Activated T-helper 2 cell treated with anti-CD3 and anti-CD28 coated beads, Interferon-gamma antibody, Interleukin-2, Interleukin-4, amounts not matched to agents 10 μg/mL and 5 μg/mL and 100 μg/mL, durations not matched to agents 14 hours and 24 hours and 36 hours (primary cell): ENCODE data around the gene RFESD. TPM values are rescaled to one million over a fixed set of nuclear protein-coding genes. Genes with fewer than 3 reads are reported as not detected.

Experiments
- DNase-seq: peaks from one replicate; pipeline ENCODE4 v3.0.0; 2021; ENCODE audit warnings: low spot score
- H3K27ac Mint-ChIP-seq: one replicate; pipeline ENCODE4 v1.8.0; 2021; ENCODE audit warnings: mixed read lengths
- H3K27me3 Mint-ChIP-seq: one replicate; pipeline ENCODE4 v1.8.0; 2021; ENCODE audit warnings: low read depth, mixed read lengths
- H3K36me3 Mint-ChIP-seq: one replicate; pipeline ENCODE4 v1.8.0; 2021; ENCODE audit warnings: low read depth, mixed read lengths
- H3K4me1 Mint-ChIP-seq: one replicate; pipeline ENCODE4 v1.8.0; 2021; ENCODE audit warnings: low read depth, mixed read lengths
- H3K4me3 Mint-ChIP-seq: one replicate; pipeline ENCODE4 v1.8.0; 2021; ENCODE audit warnings: low read depth, mild to moderate bottlenecking, moderate library complexity, mixed read lengths
- H3K9me3 Mint-ChIP-seq: one replicate; pipeline ENCODE4 v1.8.0; 2021; ENCODE audit warnings: mixed read lengths
- intact Hi-C: fragments of 100-400 bp; cut with micrococcal nuclease; formaldehyde crosslinking; loops from one replicate; pipeline ENCODE4 v1.15.1; 2023
- total RNA-seq: library from RNA; stranded (reverse); gene quantifications from 2 replicates; pipeline ENCODE4 v1.2.3, GENCODE V29; 2022

RFESD gene
- total RNA-seq, 1 donor from 2014 or later: 2.9 TPM

DNA sequence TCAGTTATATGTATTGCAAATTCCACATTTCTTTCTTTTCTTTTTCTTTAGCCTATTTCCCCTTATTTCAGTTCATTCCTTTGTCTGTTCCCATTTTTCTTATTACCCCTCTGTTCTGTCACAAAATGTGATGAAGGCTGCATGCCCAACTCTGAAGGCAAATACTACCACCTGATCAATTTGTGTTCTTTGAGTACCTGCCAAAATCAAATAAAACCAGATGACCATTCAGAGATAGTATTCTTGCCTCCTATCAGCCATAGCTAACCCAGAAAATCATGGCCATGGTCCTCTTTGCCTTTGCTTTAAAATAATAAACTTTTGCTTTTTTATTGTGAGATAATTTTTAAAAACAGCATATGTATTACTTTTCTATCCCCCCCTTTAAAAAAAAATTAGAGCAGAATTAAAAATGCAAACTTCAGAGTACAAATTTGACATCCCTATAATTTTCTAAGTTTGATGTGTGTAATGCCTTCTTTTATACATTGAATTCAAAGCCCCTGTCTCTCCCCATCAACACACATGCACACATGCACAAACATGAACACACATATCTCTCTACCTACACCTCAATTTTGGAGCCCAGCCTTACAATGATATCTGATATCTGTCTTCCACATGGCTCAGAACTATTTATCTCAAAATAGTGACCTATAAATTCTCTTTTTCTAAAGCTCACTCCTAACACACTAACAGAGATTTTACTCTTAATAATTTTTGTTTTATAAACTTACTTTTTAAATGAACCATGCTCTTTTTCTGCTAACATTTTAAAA, 3.5 kb downstream of the RFESD start:
- Mint-ChIP-seq H3K27ac (no peak overlapping the region), H3K4me3 (no peak overlapping the region), H3K36me3 (peaks cover 12% of the 10 kb centered on the region), H3K9me3 (no peaks in the 10 kb centered on the region), H3K4me1 (peaks cover 23% of the 10 kb centered on the region), H3K27me3 (no peaks in the 10 kb centered on the region)
- DNase-seq: no peak
- intact Hi-C loops: loop anchor here (5.0 to 10.0 kb wide), 4 partner anchors 172 to 1012 kb away; partner anchors contain the start of genes CAST, ELL2 and GLRX

- Mint-ChIP-seq H3K9me3 (no peaks in the 10 kb centered on the region), H3K4me3 (no peak overlapping the region), H3K27ac (no peak overlapping the region), H3K27me3 (no peaks in the 10 kb centered on the region), H3K36me3 (peaks cover 22% of the 10 kb centered on the region), H3K4me1 (peaks cover 11% of the 10 kb centered on the region)
- no peak for DNase-seq
- intact Hi-C loops: no loop called here
Measured at GRCh38 chr5:95652849-95653248, 6.3 kb downstream of the RFESD start.

- Mint-ChIP-seq H3K4me3 (no peak overlapping the region), H3K4me1 (peaks cover 4% of the 10 kb centered on the region), H3K27ac (no peak overlapping the region), H3K9me3 (no peaks in the 10 kb centered on the region), H3K27me3 (peaks cover 2% of the 10 kb centered on the region), H3K36me3 (peaks cover 22% of the 10 kb centered on the region)
- intact Hi-C loops: no loop called here
- no peak for DNase-seq
Measured at GRCh38 chr5:95654196-95654595, 7.6 kb downstream of the RFESD start.

- peaks cover 2% of the 10 kb centered on the region for H3K27me3 Mint-ChIP-seq
- peaks cover 22% of the 10 kb centered on the region for H3K36me3 Mint-ChIP-seq
- no peak overlapping the region for H3K4me3 Mint-ChIP-seq
- DNase-seq: no peak
- H3K4me1 Mint-ChIP-seq: peaks cover 2% of the 10 kb centered on the region
- H3K9me3 Mint-ChIP-seq: no peaks in the 10 kb centered on the region
- H3K27ac Mint-ChIP-seq: no peak overlapping the region
- intact Hi-C loops: no loop called here
Measured at GRCh38 chr5:95655575-95655974, 9.0 kb downstream of the RFESD start.

DNA sequence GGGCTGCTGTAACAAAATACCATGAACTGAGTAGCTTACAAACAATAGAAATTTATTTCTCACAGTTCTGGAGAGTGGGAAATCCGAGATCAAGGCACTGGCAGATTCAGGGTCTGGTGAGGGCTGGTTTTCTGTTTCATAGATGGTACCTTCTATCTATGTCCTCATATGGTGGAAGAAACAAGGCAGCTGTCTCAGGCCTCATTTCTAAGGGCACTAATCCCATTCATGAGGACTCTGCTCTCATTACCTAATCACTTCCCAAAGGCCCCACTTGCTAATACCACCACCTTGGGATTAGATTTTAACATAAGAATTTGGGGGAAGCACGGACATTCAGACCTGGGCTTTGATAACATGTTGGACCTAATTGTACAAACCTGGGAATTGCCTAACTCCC, 13.5 kb downstream of the RFESD start:
- Mint-ChIP-seq H3K4me1 (peaks cover 5% of the 10 kb centered on the region), H3K27ac (no peak overlapping the region), H3K4me3 (no peak overlapping the region), H3K9me3 (no peaks in the 10 kb centered on the region), H3K27me3 (peaks cover 9% of the 10 kb centered on the region), H3K36me3 (peaks cover 10% of the 10 kb centered on the region)
- no peak for DNase-seq
- intact Hi-C loops: no loop called here

DNA sequence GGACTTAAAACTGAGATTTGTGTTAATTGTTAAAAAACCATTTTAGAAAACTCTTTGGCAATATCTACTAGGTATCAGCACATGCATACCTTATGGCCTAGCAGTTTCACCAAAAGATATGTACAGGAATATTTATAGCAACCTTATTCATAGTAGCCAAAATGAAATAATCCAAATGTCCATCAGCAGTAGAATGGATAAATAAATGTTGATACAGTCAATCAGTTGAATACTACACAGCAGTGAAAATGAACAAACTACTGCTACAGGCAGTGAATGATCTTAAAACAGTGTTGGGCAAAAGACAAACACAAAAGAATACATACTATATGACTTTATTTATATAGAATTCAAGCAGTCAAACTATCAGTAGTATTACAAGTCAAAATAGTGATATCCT, 16.4 kb downstream of the RFESD start:
- DNase-seq: no peak
- no peaks in the 10 kb centered on the region for H3K9me3 Mint-ChIP-seq
- H3K4me1 Mint-ChIP-seq: peaks cover 3% of the 10 kb centered on the region
- intact Hi-C loops: no loop called here
- H3K36me3 Mint-ChIP-seq: no peaks in the 10 kb centered on the region
- no peak overlapping the region for H3K4me3 Mint-ChIP-seq
- H3K27me3 Mint-ChIP-seq: peaks cover 17% of the 10 kb centered on the region
- H3K27ac Mint-ChIP-seq: no peak overlapping the region

GRCh38 chr5:95664204-95664786, 17.7 kb downstream of the RFESD start:
- Mint-ChIP-seq H3K4me1 (peaks cover 3% of the 10 kb centered on the region), H3K27ac (no peak overlapping the region), H3K27me3 (peaks cover 16% of the 10 kb centered on the region), H3K4me3 (no peak overlapping the region), H3K9me3 (no peaks in the 10 kb centered on the region), H3K36me3 (no peaks in the 10 kb centered on the region)
- no peak for DNase-seq
- intact Hi-C loops: loop anchor here (1.0 to 2.0 kb wide), 4 partner anchors 69 to 183 kb away; no protein-coding TSS in a partner anchor

DNA sequence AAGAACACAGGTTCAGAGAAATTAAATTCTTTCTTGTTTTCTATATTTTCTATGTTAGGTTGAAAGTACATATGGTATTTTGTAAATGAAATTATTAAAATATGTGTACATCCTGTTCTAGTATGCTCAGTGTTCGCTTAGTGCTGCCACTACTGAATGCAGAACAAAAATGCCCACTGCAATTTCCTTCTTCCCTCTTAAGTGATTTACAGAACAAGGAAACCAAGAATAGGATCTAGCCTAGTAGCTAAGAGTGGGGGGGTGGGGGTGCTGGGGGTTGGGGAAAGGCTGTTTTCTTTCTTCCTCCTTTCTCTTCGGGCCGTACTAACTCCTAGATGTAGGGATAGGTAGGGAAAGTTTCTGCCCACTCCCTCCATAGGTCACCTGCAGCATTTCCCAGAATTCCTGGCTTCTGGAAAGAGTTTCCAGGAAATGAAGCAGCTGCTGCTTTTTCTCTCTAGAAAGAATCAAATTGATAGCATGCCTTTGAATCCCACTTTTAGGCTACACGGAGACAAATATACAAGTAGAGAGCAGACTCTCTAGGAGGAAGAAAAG, 20.6 kb downstream of the RFESD start:
- Mint-ChIP-seq H3K4me1 (peaks cover 3% of the 10 kb centered on the region), H3K27ac (no peak overlapping the region), H3K9me3 (no peaks in the 10 kb centered on the region), H3K4me3 (no peak overlapping the region), H3K27me3 (peaks cover 24% of the 10 kb centered on the region), H3K36me3 (no peaks in the 10 kb centered on the region)
- DNase-seq: no peak
- intact Hi-C loops: no loop called here

GRCh38 chr5:95667678-95668077, 21.1 kb downstream of the RFESD start:
- Mint-ChIP-seq H3K9me3 (no peaks in the 10 kb centered on the region), H3K27me3 (peaks cover 23% of the 10 kb centered on the region), H3K27ac (no peak overlapping the region), H3K4me3 (no peak overlapping the region), H3K36me3 (no peaks in the 10 kb centered on the region), H3K4me1 (peaks cover 6% of the 10 kb centered on the region)
- intact Hi-C loops: loop anchor here (2.0 kb wide), 1 partner anchor 51 kb away; no protein-coding TSS in a partner anchor
- no peak for DNase-seq

GRCh38 chr5:95668216-95668615, 21.6 kb downstream of the RFESD start:
- H3K9me3 Mint-ChIP-seq: no peaks in the 10 kb centered on the region
- DNase-seq: no peak
- no peak overlapping the region for H3K27ac Mint-ChIP-seq
- no peak overlapping the region for H3K4me3 Mint-ChIP-seq
- H3K36me3 Mint-ChIP-seq: no peaks in the 10 kb centered on the region
- H3K4me1 Mint-ChIP-seq: peaks cover 8% of the 10 kb centered on the region
- peaks cover 19% of the 10 kb centered on the region for H3K27me3 Mint-ChIP-seq
- intact Hi-C loops: loop anchor here (2.0 kb wide), 1 partner anchor 51 kb away; no protein-coding TSS in a partner anchor

- H3K36me3 Mint-ChIP-seq: no peaks in the 10 kb centered on the region
- H3K27ac Mint-ChIP-seq: no peak overlapping the region
- DNase-seq: no peak
- intact Hi-C loops: loop anchor here (2.0 kb wide), 1 partner anchor 50 kb away; no protein-coding TSS in a partner anchor
- H3K9me3 Mint-ChIP-seq: no peaks in the 10 kb centered on the region
- H3K27me3 Mint-ChIP-seq: peaks cover 20% of the 10 kb centered on the region
- H3K4me3 Mint-ChIP-seq: no peak overlapping the region
- peaks cover 8% of the 10 kb centered on the region for H3K4me1 Mint-ChIP-seq
Measured at GRCh38 chr5:95668728-95669127, 22.2 kb downstream of the RFESD start.

GRCh38 chr5:95669540-95669939, 23.0 kb downstream of the RFESD start:
- intact Hi-C loops: loop anchor here (2.0 kb wide), 1 partner anchor 49 kb away; no protein-coding TSS in a partner anchor
- peaks cover 20% of the 10 kb centered on the region for H3K27me3 Mint-ChIP-seq
- no peak for DNase-seq
- H3K9me3 Mint-ChIP-seq: no peaks in the 10 kb centered on the region
- no peak overlapping the region for H3K27ac Mint-ChIP-seq
- no peaks in the 10 kb centered on the region for H3K36me3 Mint-ChIP-seq
- no peak overlapping the region for H3K4me3 Mint-ChIP-seq
- peaks cover 4% of the 10 kb centered on the region for H3K4me1 Mint-ChIP-seq

- Mint-ChIP-seq H3K27ac (no peak overlapping the region), H3K27me3 (peaks cover 20% of the 10 kb centered on the region), H3K4me1 (peaks cover 4% of the 10 kb centered on the region), H3K4me3 (no peak overlapping the region), H3K9me3 (no peaks in the 10 kb centered on the region), H3K36me3 (no peaks in the 10 kb centered on the region)
- no peak for DNase-seq
- intact Hi-C loops: loop anchor here (2.0 kb wide), 1 partner anchor 49 kb away; no protein-coding TSS in a partner anchor
Measured at GRCh38 chr5:95669985-95670384, 23.4 kb downstream of the RFESD start.
